Esophagus muscularis mucosa (tissue), 4 donors: ENCODE results near the gene HOXA11.

Experiments
- CTCF ChIP-seq, 3 experiments: fragments of 200-600 bp in 2 of 3; fragments of 450-650 bp in 1 of 3; sonication (generic) in 2 of 3; IDR thresholded peaks; one replicate each; pipeline ENCODE4 v1.5.1; 2017 to 2019; ENCODE audit warnings: antibody characterized with exemption in 3 of 3, mild to moderate bottlenecking in 2 of 3, moderate library complexity in 1 of 3
- EP300 ChIP-seq: sonication (generic); formaldehyde crosslinking; IDR thresholded peaks from one replicate; pipeline ENCODE4 v1.6.1; 2017; ENCODE audit warnings: antibody characterized with exemption
- POLR2A ChIP-seq: fragments of 450-650 bp; IDR thresholded peaks from one replicate; pipeline ENCODE4 v1.6.1; 2017; ENCODE audit warnings: antibody characterized with exemption, moderate library complexity, mild to moderate bottlenecking, low read depth

GRCh38 chr7:27187475-27188385, 2.7 kb upstream of the HOXA11 start:
- TF ChIP-seq CTCF (IDR thresholded peaks at IDR 0.05) (no peak), POLR2A (no peak), EP300 (no peak)
